Ovary (tissue), 3 donors: ENCODE results near the gene TMEM131.

Experiments
- CTCF ChIP-seq, 3 donors: fragments of 450-650 bp in 2 of 3; fragments of 200-600 bp in 1 of 3; IDR thresholded peaks; one replicate each; pipeline versions ENCODE4 v1.5.1 to v1.8.0; 2016 to 2022; ENCODE audit warnings: antibody characterized with exemption in 3 of 3, mild to moderate bottlenecking in 1 of 3
- EP300 ChIP-seq: sonication (generic); formaldehyde crosslinking; IDR thresholded peaks from one replicate; pipeline ENCODE4 v1.6.1; 2017; ENCODE audit warnings: antibody characterized with exemption
- POLR2A ChIP-seq: fragments of 450-650 bp; IDR thresholded peaks from one replicate; pipeline ENCODE4 v1.6.1; 2017; ENCODE audit warnings: antibody characterized with exemption, mild to moderate bottlenecking, moderate library complexity
- donor health status: DM: no; HTN: no; CAD: no.

- TF ChIP-seq EP300 (no peak), POLR2A (no peak), CTCF (IDR thresholded peaks at IDR 0.05) (no peak)
These were observed 24.8 kb upstream of the TMEM131 start for GRCh38 chr2:98020516-98020915.
